Measurements from ENCODE around the gene PON2.

Gene PON2

GRCh38 chr7:95375591-95376257 lies 59.1 kb downstream of the PON2 start:
- TF ChIP-seq CTCF (IDR thresholded peaks at IDR 0.05) = no peak

DNA sequence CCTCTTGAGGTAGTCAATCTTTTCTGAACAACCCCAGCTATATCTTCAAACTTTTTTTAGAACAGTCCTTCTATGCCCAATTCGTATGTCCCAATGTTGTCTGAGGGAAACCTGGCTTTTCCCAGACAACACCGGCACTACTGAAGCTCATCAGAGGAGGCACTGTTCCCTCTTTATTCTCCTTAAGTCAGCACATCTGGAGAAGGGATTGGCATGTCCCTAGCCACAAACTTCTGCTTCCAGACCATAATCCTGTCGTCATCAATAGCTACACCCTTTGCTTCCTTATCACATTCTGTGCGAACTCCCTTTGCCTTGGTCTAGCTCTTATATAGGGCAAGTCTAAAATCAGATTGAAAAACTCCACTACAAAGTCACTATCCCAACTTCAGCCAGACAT lies 61.5 kb downstream of the PON2 start:
- TF ChIP-seq CTCF (IDR thresholded peaks at IDR 0.05) = no peak

DNA sequence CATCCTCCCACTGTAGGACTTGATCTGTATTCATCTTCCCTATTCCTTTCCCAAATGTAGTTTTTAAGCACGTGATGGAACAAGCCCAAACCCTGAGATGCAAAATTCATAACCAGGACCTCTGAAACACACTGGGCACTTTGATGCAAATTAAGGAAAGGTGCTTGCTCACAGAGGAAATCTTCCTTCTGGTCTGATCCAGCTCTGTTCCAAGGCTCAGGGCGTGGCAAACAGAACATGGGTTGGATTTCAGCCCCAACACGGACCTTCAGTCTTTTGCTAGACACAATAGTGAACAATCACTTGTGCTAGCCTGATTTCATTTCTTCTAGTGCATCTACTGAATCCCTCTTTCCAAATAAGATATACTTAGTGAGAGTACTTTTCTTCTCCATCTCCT lies 66.6 kb downstream of the PON2 start:
- no peak for TF ChIP-seq CTCF (IDR thresholded peaks at IDR 0.05)

GRCh38 chr7:95367606-95368005 lies 67.2 kb downstream of the PON2 start:
- TF ChIP-seq CTCF (IDR thresholded peaks at IDR 0.05) = no peak

GRCh38 chr7:95365151-95365550 lies 69.7 kb downstream of the PON2 start:
- no peak for TF ChIP-seq CTCF (IDR thresholded peaks at IDR 0.05)

- no peak for TF ChIP-seq CTCF (IDR thresholded peaks at IDR 0.05)
These were observed 77.2 kb downstream of the PON2 start for GRCh38 chr7:95357623-95358022.
